ENCODE measurements around the gene SLC29A3.

Gene SLC29A3

GRCh38 chr10:71371750-71372166, 52.7 kb downstream of the SLC29A3 start:
- Mint-ChIP-seq H3K27me3 (peaks cover 21 to 41% of the 10 kb centered on the region in 2 donors), H3K9me3 (no peaks in the 10 kb centered on the region), H3K4me3 (no peak overlapping the region), H3K27ac (no peak overlapping the region), H3K4me1 (ENCODE audit: low read depth in 2 of 2) (no peaks in the 10 kb centered on the region), H3K36me3 (ENCODE audit: insufficient read depth) (no peaks in the 10 kb centered on the region)
- ATAC-seq (replicated peaks) (no peak), DNase-seq (no peak)

DNA sequence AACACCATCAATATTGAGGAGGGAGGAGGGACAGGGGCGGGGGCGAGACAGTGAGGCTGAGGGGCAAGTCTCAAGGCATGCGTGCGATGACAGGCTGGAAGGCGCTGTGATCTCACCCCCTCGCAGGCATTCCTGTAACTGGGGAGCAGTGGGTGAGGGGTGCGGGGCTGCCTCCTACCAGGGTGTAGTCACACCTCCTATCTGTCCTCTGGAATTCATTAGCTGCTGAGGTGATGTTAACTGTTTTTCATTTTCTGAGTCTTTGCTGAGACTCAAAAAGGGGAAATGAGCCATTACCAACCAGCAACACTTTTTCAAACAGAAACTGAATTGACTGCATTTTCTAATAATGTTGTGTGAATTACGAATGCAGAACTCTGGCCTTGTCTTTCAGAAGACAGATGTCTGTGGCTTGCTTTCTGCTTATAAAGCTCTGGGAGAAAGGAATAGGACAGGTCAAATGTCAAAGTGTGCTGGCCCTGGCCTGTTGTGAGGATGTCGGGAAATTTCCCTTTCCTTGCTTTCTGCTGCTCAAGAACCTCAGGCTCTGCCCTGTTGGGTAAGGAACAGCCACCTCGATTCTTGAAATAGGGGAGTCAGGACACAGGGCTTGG, 53.9 kb downstream of the SLC29A3 start:
- Mint-ChIP-seq H3K4me1 (ENCODE audit: low read depth in 2 of 2) (peaks cover 3 to 5% of the 10 kb centered on the region in 2 donors), H3K36me3 (ENCODE audit: insufficient read depth) (no peaks in the 10 kb centered on the region), H3K4me3 (no peak overlapping the region), H3K27ac (no peak overlapping the region), H3K27me3 (peaks cover 21 to 41% of the 10 kb centered on the region in 2 donors), H3K9me3 (no peaks in the 10 kb centered on the region)
- ATAC-seq (replicated peaks) (no peak), DNase-seq (no peak)

DNA sequence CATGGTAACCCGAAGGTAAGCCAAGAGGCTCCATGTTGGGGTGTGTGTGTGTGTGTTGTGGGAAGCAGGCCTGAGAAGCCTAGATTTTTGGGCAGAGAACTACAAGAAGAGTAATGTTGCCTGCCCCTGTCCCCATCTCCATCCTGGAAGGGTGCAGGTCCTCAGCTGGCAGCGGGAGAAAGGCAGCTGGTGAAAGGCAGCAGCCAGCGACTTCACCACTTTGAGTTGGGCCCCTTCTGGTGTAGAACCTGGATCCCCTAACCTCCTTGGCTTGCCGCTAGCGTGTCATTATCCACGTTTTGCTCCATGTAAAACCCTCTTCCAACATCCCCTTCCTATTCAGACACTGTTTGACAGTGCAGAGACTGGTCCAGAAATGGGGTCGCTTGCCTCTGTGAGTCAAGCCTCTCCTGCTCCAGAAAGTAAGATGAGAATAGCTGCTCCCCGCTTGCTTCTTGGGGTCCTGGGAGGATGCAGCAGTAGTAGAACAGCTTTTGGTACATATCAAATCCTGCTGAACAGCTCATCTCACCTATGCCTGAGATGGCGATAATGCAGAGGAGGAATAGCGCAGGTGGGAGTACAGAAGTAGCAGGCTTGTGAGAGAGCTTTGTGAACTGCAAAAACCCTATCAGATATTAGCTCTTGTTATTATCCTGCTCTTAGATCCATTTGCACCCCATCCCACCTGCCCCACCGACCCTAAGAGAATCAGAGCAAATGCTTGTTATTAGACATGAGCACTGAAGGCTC, 55.6 kb downstream of the SLC29A3 start:
- DNase-seq (no peak), ATAC-seq (replicated peaks) (no peak)
- Mint-ChIP-seq H3K27me3 (peaks cover 21 to 38% of the 10 kb centered on the region in 2 donors), H3K9me3 (no peaks in the 10 kb centered on the region), H3K36me3 (ENCODE audit: insufficient read depth) (no peaks in the 10 kb centered on the region), H3K4me1 (ENCODE audit: low read depth in 2 of 2) (peaks cover 3 to 5% of the 10 kb centered on the region in 2 donors), H3K4me3 (no peak overlapping the region), H3K27ac (no peak overlapping the region)

DNA sequence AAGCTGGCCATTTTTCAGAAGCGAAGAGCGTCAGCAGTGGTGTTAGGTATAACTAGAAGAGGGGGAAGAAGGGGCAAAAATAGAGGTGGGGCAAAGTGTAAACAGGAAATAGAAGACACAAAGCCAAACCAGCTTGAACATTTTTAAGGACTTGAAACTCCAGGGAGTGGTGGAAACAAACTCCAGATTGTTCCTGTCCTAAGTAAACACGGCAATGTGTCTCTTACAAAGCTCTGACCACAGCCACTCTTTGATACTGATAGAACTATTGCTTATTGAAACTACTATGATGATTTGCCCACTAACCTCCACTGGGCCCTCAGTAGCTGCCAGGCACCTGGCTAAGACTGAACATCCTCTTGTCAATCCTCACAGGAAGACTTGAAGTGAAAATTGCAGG, 56.9 kb downstream of the SLC29A3 start:
- peaks cover 20 to 44% of the 10 kb centered on the region in 2 donors for H3K27me3 Mint-ChIP-seq
- no peaks in the 10 kb centered on the region for H3K36me3 Mint-ChIP-seq (ENCODE audit: insufficient read depth)
- DNase-seq (no peak), ATAC-seq (replicated peaks) (no peak)
- H3K4me3 Mint-ChIP-seq: peak overlapping the region in 1 of 2 donors; percentile 70
- peaks cover 3 to 5% of the 10 kb centered on the region in 2 donors for H3K4me1 Mint-ChIP-seq (ENCODE audit: low read depth in 2 of 2)
- no peak overlapping the region for H3K27ac Mint-ChIP-seq
- no peaks in the 10 kb centered on the region for H3K9me3 Mint-ChIP-seq

DNA sequence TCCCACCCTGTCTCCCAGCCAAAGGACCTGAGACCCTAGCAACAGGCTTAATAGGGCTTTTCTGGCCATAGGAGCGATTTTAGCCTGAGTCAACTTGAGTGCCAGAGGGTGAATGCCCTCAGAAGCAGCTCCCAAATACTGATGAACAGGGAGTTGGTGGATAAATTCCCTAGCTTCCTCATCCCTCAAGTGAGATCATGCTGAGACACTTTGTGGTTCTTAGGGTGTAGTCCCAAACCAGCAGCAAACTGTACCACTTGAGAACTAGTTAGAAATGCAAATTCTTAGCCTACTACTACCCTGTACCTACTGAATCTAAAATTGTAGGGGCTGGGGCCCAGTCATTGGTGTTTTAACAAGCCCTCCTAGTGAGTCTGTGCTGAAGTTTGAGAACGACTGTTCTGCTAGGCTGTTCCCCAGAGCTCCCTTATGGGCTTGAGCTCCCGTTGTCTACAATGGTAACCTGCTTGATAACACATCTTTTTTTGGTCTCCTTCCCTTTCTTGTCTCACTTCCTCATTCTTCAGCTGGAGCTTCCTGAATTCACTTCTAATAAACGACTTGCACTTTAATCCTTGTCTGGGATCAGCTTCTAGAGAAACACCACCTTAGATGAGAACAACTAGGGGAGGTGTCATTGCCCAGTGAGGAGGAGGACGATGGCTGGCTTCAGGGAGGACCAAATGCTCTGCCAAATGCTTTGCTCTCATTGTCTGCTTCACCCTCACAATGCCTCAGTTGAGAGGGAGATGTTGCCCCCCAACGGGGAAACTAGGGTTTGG, 59.5 kb downstream of the SLC29A3 start:
- H3K4me3 Mint-ChIP-seq: no peak overlapping the region
- peaks cover 4 to 28% of the 10 kb centered on the region in 2 donors for H3K27me3 Mint-ChIP-seq
- H3K36me3 Mint-ChIP-seq (ENCODE audit: insufficient read depth): no peaks in the 10 kb centered on the region
- ATAC-seq (replicated peaks) (no peak), DNase-seq (no peak)
- peaks cover 3 to 5% of the 10 kb centered on the region in 2 donors for H3K4me1 Mint-ChIP-seq (ENCODE audit: low read depth in 2 of 2)
- no peaks in the 10 kb centered on the region for H3K9me3 Mint-ChIP-seq
- H3K27ac Mint-ChIP-seq: no peak overlapping the region

DNA sequence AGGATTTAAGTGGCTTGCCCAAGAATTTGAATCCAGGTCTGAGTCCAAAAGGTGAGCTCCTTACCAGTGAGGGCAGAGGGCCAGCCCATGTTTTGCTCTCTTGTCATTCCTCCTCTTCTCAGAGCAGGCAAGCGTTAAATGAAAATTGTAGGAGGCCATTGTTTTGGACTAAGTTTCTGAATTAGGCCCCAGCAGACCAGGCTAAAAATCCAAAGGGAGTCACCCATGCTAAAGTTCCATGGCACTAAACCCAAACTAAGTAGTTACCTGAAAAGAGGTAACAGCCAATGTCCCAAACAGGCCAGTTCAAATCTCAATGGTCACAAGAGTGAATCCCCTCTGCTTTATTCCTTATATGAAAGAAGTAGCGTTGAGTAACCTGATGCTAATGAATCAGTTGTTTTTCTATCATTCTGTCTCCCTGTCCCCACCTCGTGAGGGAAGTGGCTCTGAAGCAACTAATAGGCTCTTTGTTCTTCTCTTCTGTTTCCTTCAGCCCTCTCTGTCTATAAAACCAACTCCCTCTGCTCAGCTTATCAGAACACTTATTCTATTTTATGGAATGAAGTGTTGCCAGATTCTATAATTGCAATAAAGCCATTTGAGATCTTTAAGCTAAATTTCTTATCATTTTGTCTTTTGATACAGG, 60.2 kb downstream of the SLC29A3 start:
- no peak overlapping the region for H3K27ac Mint-ChIP-seq
- H3K4me3 Mint-ChIP-seq: no peak overlapping the region
- peaks cover 3 to 5% of the 10 kb centered on the region in 2 donors for H3K4me1 Mint-ChIP-seq (ENCODE audit: low read depth in 2 of 2)
- H3K9me3 Mint-ChIP-seq: no peaks in the 10 kb centered on the region
- ATAC-seq (replicated peaks) (no peak), DNase-seq (no peak)
- peaks cover 0 to 21% of the 10 kb centered on the region in 2 donors for H3K27me3 Mint-ChIP-seq
- H3K36me3 Mint-ChIP-seq (ENCODE audit: insufficient read depth): no peaks in the 10 kb centered on the region

- no peaks in the 10 kb centered on the region for H3K36me3 Mint-ChIP-seq (ENCODE audit: insufficient read depth)
- no peak overlapping the region for H3K27ac Mint-ChIP-seq
- DNase-seq: no peak
- peaks cover 0 to 13% of the 10 kb centered on the region in 2 donors for H3K27me3 Mint-ChIP-seq
- H3K4me3 Mint-ChIP-seq: no peak overlapping the region
- H3K9me3 Mint-ChIP-seq: no peaks in the 10 kb centered on the region
- ATAC-seq (replicated peaks): no peak
- peaks cover 3 to 5% of the 10 kb centered on the region in 2 donors for H3K4me1 Mint-ChIP-seq (ENCODE audit: low read depth in 2 of 2)
Measured at GRCh38 chr10:71380841-71381240, 61.8 kb downstream of the SLC29A3 start.

- Mint-ChIP-seq H3K27ac (no peak overlapping the region), H3K4me1 (ENCODE audit: low read depth in 2 of 2) (peaks cover 3 to 5% of the 10 kb centered on the region in 2 donors), H3K27me3 (peaks cover 0 to 13% of the 10 kb centered on the region in 2 donors), H3K4me3 (no peak overlapping the region), H3K36me3 (ENCODE audit: insufficient read depth) (no peaks in the 10 kb centered on the region), H3K9me3 (no peaks in the 10 kb centered on the region)
- DNase-seq: no peak
- ATAC-seq (replicated peaks): no peak
Measured at GRCh38 chr10:71381611-71382010, 62.6 kb downstream of the SLC29A3 start.

DNA sequence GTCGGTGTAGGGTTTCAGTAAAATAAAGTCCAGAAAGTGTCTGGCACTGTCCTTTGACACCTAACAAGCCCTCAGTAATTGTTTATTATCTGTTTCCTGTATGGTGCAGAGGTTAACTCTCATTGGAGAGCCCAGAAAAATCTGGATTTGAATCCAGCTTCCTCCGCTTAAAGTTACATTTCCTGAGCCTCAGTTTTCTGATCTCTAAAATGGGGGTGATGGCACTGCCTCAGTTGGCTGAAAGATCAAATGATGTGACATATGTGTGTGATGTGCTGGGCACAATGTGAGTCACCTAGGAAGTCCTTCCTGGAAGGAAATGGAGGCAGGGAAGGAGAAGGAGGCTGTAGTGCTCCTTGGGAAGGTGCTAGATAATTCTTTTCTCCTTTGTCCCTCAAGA, 63.0 kb downstream of the SLC29A3 start:
- peaks cover 0 to 13% of the 10 kb centered on the region in 2 donors for H3K27me3 Mint-ChIP-seq
- DNase-seq (no peak), ATAC-seq (replicated peaks) (no peak)
- H3K4me3 Mint-ChIP-seq: no peak overlapping the region
- no peak overlapping the region for H3K27ac Mint-ChIP-seq
- H3K9me3 Mint-ChIP-seq: no peaks in the 10 kb centered on the region
- H3K36me3 Mint-ChIP-seq (ENCODE audit: insufficient read depth): no peaks in the 10 kb centered on the region
- peaks cover 3 to 5% of the 10 kb centered on the region in 2 donors for H3K4me1 Mint-ChIP-seq (ENCODE audit: low read depth in 2 of 2)

DNA sequence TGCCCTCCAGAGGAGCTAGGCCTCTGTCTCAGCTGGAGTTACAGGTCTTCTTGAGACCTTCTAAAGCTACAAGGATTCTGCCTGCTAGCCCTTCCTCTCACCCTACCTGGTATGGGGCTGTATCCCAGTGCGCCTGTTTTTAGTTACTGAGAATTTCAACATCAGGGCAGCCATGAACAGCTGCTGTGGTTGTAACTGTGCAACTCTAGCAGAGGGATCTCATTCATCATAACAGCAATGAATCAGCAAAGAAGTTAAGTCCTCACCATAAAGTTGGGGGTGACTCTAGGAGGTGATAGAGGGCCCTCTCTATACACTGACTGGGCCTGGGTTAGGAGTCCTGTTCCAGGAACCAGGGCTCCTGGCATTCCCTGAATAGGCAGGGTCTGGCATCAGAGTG, 63.7 kb downstream of the SLC29A3 start:
- Mint-ChIP-seq H3K27ac (no peak overlapping the region), H3K4me1 (ENCODE audit: low read depth in 2 of 2) (no peaks in the 10 kb centered on the region), H3K4me3 (no peak overlapping the region), H3K27me3 (peaks cover 0 to 17% of the 10 kb centered on the region in 2 donors), H3K36me3 (ENCODE audit: insufficient read depth) (no peaks in the 10 kb centered on the region), H3K9me3 (no peaks in the 10 kb centered on the region)
- DNase-seq (no peak), ATAC-seq (replicated peaks) (no peak)

GRCh38 chr10:71383972-71384687, 65.1 kb downstream of the SLC29A3 start:
- no peaks in the 10 kb centered on the region for H3K9me3 Mint-ChIP-seq
- ATAC-seq (replicated peaks) (peak; percentile 99), DNase-seq (peak; percentile 73 to 76 (median 75))
- no peaks in the 10 kb centered on the region for H3K36me3 Mint-ChIP-seq (ENCODE audit: insufficient read depth)
- H3K27ac Mint-ChIP-seq: no peak overlapping the region
- no peaks in the 10 kb centered on the region for H3K4me1 Mint-ChIP-seq (ENCODE audit: low read depth in 2 of 2)
- peaks cover 5 to 27% of the 10 kb centered on the region in 2 donors for H3K27me3 Mint-ChIP-seq
- H3K4me3 Mint-ChIP-seq: no peak overlapping the region

GRCh38 chr10:71388171-71388570, 69.1 kb downstream of the SLC29A3 start:
- H3K4me3 Mint-ChIP-seq: no peak overlapping the region

More at GRCh38 chr10:71388171-71388570, 69.1 kb downstream of the SLC29A3 start:
- no peak for DNase-seq
- H3K27me3 Mint-ChIP-seq: peaks cover 27 to 50% of the 10 kb centered on the region in 2 donors
- no peak for ATAC-seq (replicated peaks)
- no peaks in the 10 kb centered on the region for H3K4me1 Mint-ChIP-seq (ENCODE audit: low read depth in 2 of 2)
- no peak overlapping the region for H3K27ac Mint-ChIP-seq
- H3K36me3 Mint-ChIP-seq (ENCODE audit: insufficient read depth): no peaks in the 10 kb centered on the region
- H3K9me3 Mint-ChIP-seq: no peaks in the 10 kb centered on the region

Measured in effector memory CD8-positive, alpha-beta T cell (primary cell).